Measurements from ENCODE around the gene PEPD. TPM values are rescaled to one million over a fixed set of nuclear protein-coding genes. Genes with fewer than 3 reads are reported as not detected.
"Not testable (repeated sequence)": the region's sequence is repeated elsewhere in the genome, so short reads cannot be mapped to it uniquely, and the experiment has no call there.

The PEPD gene
- polyA plus RNA-seq, 1 donor from 2014 or later = 91.1 TPM

DNA sequence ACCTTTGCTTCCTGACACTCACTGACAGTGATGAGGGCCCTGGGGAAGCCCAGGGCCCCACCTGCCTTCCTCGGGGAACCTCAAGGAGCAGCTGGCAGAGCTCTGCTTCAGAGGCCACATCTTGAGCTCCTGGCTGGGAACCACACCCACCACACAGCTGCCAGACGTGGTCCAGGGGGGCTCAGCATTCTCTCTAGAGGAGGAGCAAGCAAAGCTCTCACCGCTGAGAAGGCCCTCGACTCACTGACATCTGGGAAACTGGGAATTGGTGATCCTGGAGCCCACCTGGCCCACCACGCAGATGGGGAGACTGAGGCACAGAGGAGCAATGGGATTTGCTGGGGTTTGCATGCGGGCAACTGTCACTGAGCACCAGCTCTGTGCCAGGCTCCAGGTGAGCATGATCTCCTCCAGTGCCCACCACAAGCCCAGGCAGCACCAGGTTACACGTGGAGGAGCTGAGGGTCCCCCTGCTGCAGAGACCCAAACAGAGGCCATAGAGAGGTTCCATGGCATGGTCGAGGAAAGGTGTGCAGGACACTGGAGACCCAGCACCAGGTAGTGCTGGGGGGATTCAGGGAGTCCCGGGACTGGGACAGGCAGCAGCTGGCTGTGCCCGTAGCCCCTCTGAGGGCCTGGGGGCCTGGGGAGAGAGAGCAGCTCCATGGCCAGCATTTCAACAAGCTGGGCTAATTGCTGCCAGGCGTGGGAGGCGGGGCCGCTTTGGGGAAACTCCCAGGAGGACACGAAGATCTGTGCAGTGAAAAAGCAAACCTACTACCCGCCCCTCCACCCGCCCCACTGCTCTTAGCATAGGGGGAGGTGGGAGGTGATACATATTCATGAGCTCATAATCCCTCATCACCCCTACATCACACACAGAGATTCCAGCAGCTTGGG lies 33.4 kb downstream of the PEPD start:
- peaks cover 12% of the 10 kb centered on the region for H3K36me3 Mint-ChIP-seq
- H3K4me1 Mint-ChIP-seq = no peaks in the 10 kb centered on the region
- no peaks in the 10 kb centered on the region for H3K27me3 Mint-ChIP-seq
- no peak overlapping the region for H3K4me3 Mint-ChIP-seq
- H3K9me3 Mint-ChIP-seq = peaks cover 0 to 5% (median 0%) of the 10 kb centered on the region in 3 donors
- no peak overlapping the region for H3K27ac Mint-ChIP-seq

DNA sequence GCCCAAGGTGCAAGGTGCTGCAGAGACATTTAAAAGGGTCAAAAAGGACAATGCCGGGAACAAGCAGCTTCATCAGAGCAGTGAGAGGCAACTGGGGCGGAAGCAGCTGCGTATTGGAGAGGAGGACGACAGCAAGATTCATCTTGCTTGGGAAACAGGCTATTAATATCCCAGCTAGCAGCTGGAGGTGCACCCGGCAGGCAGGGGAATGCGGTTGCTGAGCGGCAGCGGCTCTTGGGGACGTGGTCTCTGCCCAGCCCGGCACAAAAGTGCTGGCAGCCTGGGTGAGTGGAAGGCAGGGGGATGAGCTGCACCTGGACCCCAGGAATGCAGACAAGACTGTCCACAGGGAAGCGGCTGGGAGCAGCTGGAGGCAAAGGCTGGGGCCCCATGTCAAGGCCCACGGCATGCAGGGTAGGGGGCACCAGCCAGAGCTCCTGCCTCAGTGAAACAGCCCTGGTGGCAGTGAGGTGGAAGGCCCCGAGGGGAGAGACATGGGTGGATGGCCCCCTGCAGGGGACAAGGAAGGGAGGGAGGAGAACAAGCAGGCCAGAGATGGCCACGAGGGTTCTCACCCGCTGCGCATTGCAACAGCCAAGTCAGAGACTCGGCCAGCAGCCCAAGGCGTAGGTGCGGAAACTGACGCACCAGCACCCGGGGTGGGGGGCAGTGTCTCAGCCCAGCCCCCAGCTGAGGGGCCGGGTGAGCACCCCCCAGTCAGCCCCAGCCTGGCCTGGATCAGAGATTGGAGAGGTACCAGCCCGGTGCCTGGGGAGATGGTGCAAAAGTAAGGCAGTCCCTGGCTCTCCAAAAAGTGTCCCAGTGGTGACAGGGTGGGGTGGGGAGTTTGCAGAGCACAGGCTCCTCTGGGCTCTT lies 34.4 kb downstream of the PEPD start:
- peaks cover 12% of the 10 kb centered on the region for H3K36me3 Mint-ChIP-seq
- no peak overlapping the region for H3K4me3 Mint-ChIP-seq
- peaks cover 0 to 6% (median 5%) of the 10 kb centered on the region in 3 donors for H3K9me3 Mint-ChIP-seq
- H3K4me1 Mint-ChIP-seq = no peaks in the 10 kb centered on the region
- no peaks in the 10 kb centered on the region for H3K27me3 Mint-ChIP-seq
- no peak overlapping the region for H3K27ac Mint-ChIP-seq

DNA sequence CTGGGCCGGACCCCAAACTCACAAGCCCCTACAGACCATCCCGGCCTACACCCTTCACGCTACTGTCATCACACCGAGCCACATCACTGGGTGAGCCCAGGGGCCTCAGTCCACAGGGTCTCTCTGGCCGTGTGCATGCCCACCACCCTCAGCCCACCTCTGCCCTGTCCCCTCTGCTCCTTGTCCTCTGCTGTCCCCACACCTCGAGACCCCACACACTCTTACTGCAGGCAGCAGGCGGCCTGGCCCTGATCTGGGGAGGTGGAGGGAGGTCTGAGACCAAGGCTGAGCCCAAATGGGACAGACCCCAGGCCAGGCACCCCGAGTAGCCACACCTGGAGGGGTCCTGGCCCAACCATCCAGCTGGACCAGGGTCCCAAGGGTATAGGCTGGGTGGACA lies 35.2 kb downstream of the PEPD start:
- Mint-ChIP-seq H3K27ac (no peak overlapping the region), H3K36me3 (peaks cover 13% of the 10 kb centered on the region), H3K9me3 (peaks cover 0 to 8% (median 5%) of the 10 kb centered on the region in 3 donors), H3K27me3 (no peaks in the 10 kb centered on the region), H3K4me1 (no peaks in the 10 kb centered on the region), H3K4me3 (no peak overlapping the region)

DNA sequence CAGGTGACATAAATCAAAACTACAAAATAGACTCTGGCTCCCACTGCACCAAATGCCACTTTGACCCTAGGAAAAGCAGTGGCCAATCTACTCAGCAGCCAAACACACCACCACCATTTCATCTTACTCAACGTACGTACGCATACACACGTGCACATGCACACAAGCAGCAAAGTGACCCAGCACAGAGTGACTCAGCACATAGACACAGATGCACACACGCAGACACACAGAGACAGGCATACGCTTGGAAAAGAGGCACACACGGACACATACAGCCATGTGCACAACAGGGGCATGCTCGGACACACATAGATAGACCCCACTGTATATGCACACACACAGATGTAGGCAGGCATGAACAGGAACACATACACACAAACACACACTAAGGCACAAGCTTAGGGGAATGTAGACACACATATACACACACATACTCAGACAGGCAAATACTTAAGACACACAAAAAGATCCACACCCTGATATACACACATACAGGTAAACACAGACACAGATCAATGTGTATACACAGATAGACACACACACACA lies 37.3 kb downstream of the PEPD start:
- H3K4me3 Mint-ChIP-seq = peak overlapping the region in 1 of 4 donors; percentile 69
- no peaks in the 10 kb centered on the region for H3K27me3 Mint-ChIP-seq
- H3K9me3 Mint-ChIP-seq = peaks cover 0 to 15% (median 11%) of the 10 kb centered on the region in 3 donors
- H3K27ac Mint-ChIP-seq = no peak overlapping the region
- no peaks in the 10 kb centered on the region for H3K4me1 Mint-ChIP-seq
- peaks cover 18% of the 10 kb centered on the region for H3K36me3 Mint-ChIP-seq

DNA sequence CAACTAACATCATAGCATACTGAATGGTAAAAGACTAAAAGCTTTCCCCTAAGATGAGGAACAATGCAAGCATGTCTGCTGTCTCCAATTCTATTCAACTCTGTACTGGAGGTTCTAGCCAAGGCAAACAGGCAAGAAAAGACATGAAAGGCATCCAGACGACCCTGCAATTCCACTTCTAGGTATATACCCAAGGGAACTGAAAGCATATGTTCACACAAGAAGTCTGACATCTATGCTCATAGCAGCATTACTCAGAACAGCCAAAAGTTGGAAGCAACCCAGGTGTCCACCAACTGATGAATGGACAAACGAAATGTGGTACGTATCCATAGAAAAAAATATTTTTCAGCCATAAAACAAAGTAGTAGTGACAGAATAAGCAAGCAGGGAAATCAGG lies 39.1 kb downstream of the PEPD start:
- Mint-ChIP-seq H3K4me3 (no peak overlapping the region), H3K9me3 (peaks cover 0 to 18% (median 11%) of the 10 kb centered on the region in 3 donors), H3K27ac (no peak overlapping the region), H3K36me3 (peaks cover 28% of the 10 kb centered on the region), H3K27me3 (no peaks in the 10 kb centered on the region), H3K4me1 (no peaks in the 10 kb centered on the region)

DNA sequence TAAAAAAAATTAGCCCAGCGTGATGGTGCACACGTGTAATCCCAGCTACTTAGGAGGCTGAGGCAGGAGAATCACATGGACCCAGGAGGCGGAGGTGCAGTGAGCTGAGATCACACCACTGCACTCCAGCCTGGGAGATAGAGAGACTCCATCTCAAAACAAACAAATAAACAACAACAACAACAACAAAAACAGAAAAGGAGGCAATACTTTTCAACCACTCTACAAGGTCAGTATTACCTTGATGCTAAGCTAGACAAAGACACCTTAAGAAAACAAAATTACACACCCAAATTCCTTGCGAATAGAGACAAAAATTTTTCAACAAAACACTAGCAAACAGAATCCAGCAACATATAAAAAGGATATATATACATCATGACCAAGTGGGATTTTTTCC lies 39.7 kb downstream of the PEPD start:
- Mint-ChIP-seq H3K36me3 (peaks cover 33% of the 10 kb centered on the region), H3K27ac (no peak overlapping the region), H3K27me3 (no peaks in the 10 kb centered on the region), H3K4me3 (no peak overlapping the region), H3K4me1 (no peaks in the 10 kb centered on the region), H3K9me3 (peaks cover 0 to 18% (median 11%) of the 10 kb centered on the region in 3 donors)

DNA sequence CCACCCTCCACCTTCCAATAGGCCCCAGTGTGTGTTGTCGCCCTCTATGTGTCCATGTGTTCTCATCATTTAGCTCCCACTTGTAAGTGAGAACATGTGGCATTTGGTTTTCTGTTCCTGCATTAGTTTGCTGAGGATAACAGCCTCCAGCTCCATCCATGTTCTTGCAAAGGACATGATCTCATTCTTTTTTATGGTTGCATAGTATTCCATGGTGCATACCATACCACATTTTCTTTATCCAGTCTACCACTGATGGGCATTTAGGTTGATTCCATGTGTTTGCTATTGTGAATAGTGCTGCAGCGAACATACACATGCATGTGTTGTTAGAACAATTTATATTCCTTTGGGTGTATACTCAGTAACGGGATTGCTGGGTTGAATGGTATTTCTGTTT lies 42.0 kb downstream of the PEPD start:
- not testable (repeated sequence) for H3K4me1 Mint-ChIP-seq, H3K4me3 Mint-ChIP-seq, H3K27ac Mint-ChIP-seq, H3K27me3 Mint-ChIP-seq
- peaks cover 30% of the 10 kb centered on the region for H3K36me3 Mint-ChIP-seq
- peaks cover 0 to 18% (median 11%) of the 10 kb centered on the region in 3 donors for H3K9me3 Mint-ChIP-seq

DNA sequence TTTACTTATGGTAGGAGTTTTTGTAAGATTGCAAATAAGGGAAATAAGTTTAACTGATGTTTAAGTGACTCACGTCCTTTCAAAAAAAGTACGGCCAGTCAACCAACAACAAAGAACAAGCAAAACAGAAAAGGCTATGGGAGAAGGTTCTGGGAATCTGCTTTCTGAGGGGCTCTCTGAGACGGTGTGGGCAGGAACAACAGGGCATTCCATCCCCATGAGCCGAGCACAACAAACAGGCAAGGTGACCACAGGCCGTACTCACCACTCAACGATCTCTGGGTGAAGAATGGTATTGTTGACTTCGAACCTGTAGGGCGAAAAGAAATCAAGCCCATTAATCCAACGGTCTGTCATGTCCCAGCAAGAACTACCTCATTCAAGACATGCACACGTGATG lies 43.8 kb downstream of the PEPD start:
- no peak overlapping the region for H3K27ac Mint-ChIP-seq
- H3K36me3 Mint-ChIP-seq = peaks cover 24% of the 10 kb centered on the region
- H3K27me3 Mint-ChIP-seq = no peaks in the 10 kb centered on the region
- no peak overlapping the region for H3K4me3 Mint-ChIP-seq
- no peaks in the 10 kb centered on the region for H3K4me1 Mint-ChIP-seq
- peaks cover 0 to 15% (median 6%) of the 10 kb centered on the region in 3 donors for H3K9me3 Mint-ChIP-seq

DNA sequence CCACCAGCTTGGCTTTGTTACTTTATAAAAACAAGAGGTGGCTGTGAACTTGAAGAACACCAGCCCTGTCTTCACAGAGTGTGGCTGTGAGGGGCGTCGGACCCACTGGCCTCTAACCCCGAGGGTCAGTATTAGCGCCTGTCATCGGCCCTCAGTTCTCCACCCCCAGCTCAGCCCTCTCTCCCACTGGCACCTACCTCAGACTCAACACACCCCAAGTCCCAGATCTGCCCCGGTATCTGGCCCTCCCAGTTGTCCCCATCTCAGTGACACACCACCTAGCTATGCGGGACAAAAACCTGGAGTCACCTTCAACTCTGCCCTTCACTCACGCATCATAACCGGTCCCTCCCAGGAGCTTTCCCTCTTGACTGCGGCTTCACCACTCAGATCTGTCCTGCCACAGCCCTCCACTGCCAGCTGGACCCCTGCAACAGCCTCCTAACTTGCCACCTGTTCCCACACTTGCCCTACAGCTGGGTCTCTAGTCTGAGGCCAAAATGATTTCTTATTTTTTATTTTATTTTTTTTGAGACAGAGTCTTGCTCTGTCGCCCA lies 45.4 kb downstream of the PEPD start:
- H3K27ac Mint-ChIP-seq = no peak overlapping the region
- no peaks in the 10 kb centered on the region for H3K4me1 Mint-ChIP-seq
- peaks cover 24% of the 10 kb centered on the region for H3K36me3 Mint-ChIP-seq
- H3K4me3 Mint-ChIP-seq = no peak overlapping the region
- H3K27me3 Mint-ChIP-seq = no peaks in the 10 kb centered on the region
- peaks cover 0 to 10% (median 6%) of the 10 kb centered on the region in 3 donors for H3K9me3 Mint-ChIP-seq

DNA sequence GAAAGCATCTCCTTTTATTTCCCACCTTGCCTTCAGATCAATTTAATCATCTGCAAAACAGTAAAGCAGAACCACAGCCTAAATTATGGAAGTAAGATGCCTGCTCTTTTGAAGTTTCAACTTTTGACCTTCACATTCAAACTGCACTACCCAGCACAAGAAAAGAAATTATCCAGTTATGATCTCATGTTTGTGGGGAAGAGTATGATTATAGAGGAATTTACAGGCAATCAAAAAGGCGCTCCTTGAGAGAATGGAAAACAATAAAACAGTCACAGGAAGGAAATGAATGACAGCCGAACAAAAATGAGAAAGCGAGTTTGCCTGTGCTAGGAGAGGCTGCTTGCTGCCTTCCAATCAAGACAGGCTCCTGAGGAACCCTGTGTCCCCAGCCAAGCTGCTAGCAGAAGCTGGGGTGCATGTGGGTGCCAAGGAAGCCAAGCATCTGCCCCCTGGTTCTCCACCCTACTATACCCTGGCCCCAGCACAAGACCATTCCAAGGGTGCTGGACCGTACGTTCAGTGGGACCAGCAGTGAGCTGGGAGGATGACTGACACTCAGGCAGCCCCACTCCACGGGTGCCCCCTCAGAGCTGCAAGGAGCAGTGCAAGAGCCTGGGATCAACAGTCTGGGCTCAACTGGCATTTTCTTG lies 47.8 kb downstream of the PEPD start:
- H3K27ac Mint-ChIP-seq = no peak overlapping the region
- H3K4me3 Mint-ChIP-seq = no peak overlapping the region
- no peaks in the 10 kb centered on the region for H3K9me3 Mint-ChIP-seq

DNA sequence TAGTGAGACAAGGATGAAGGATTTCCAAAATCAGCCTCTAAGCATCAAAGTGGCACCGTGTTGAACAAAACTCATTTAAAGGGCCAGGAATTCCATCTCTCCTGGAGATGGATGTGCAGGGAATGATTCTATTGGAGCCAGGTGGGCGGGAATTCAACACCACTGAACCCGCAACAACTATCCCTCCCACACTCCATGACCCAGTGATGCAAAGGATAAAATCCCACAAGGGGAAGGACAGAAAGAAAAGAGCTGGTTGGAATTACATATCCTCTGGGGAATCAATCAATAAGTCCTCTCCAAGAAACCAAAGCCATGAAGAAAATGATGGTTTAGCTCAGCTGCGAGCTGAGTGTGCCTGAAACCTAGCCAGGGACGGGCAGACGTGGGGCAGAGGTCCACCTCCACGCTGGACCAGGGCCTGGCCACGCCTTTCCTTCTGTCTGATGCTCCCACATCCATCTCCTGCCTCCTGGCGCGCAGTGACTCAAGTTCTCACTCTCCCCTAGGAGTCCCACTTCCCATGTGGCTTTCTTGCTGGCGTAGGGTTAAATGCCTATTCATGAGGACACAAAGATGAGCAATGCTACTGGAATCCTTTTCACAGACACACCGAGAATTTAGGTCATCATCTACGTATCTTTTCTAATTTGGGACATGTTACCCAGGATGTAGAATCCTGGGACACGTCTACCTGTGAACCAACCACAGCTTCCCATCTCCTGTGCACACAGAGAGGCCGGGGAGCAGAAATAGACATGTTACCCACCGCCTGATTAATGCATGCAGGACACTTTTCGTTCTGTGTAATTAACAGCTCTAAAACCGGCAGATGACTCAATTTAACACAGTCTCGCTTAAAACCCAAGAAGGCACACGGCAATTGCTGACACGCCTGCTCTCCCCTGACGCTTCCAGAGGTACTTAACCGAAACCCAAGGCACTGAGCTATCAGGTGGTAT lies 48.6 kb downstream of the PEPD start:
- Mint-ChIP-seq H3K9me3 (no peaks in the 10 kb centered on the region), H3K27me3 (no peaks in the 10 kb centered on the region)

More for the DNA sequence above, 47.8 kb downstream of the PEPD start:
- Mint-ChIP-seq H3K4me1 (no peaks in the 10 kb centered on the region), H3K36me3 (peaks cover 15% of the 10 kb centered on the region), H3K27me3 (no peaks in the 10 kb centered on the region)

DNA sequence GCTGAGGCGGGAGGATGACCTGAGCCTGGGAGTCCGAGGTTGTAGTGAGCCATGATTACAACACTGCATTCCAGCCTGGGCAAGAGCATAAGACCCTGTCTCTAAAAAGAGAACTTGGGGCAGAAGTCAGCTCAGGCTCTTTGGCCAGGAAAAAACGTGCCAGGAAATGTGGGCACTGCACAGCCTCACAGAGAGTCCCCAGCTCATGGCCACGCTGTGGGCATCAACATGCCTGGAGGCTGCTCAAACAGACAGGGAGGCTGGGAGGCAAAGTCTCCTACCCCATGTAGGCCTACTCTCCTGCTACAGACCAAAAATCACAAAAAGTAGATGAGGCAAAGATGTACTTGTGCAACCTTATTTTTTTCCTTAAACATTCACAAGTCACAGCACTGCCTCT lies 49.4 kb downstream of the PEPD start:
- H3K9me3 Mint-ChIP-seq = no peaks in the 10 kb centered on the region
- H3K4me3 Mint-ChIP-seq = no peak overlapping the region
- H3K27me3 Mint-ChIP-seq = no peaks in the 10 kb centered on the region
- H3K4me1 Mint-ChIP-seq = no peaks in the 10 kb centered on the region
- H3K27ac Mint-ChIP-seq = no peak overlapping the region
- H3K36me3 Mint-ChIP-seq = peaks cover 9% of the 10 kb centered on the region

More for the DNA sequence above, 48.6 kb downstream of the PEPD start:
- Mint-ChIP-seq H3K4me3 (no peak overlapping the region), H3K27ac (no peak overlapping the region), H3K36me3 (peaks cover 13% of the 10 kb centered on the region), H3K4me1 (no peaks in the 10 kb centered on the region)

DNA sequence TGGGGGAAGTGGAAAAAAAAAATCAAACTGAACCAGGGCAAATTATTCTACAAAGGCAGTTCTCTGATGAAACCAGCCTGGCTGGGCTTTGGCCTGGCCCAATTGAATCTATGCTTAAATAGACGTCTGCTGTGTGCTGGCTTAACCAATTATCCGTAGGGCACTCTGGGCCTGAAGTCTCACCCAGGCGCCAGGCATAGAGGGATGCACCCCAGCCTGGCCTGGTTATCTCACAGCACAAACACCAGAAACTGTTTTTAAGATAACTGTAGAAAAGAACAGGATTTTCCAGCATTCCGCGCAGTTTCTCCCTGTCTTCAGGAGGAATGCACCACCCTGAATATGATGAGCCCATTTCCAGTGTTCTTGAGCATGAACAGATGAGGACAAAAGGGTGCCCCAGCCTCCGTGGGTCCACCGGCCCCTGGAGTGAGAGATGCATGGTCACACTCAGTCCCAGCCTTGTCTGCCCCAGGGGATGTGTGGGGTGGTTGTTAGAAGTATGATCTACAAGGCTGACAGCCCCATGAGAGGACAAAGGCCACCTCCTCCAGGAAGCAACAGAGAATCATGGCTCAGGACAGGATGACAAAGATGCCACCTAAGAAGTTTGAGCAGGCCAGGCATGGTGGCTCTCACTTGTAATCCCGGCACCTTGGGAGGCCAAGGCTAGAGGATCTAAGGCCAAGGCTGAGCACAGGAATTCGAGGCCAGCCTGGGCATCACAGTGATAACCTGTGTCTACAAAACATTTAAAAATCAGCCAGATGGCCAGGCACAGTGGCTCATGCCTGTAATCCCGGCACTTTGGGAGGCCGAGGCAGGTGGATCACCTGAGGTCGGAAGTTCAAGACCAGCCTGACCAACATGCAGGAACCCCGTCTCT lies 50.2 kb downstream of the PEPD start:
- Mint-ChIP-seq H3K4me1 (no peaks in the 10 kb centered on the region), H3K27ac (no peak overlapping the region), H3K36me3 (peaks cover 6% of the 10 kb centered on the region), H3K9me3 (no peaks in the 10 kb centered on the region), H3K4me3 (no peak overlapping the region), H3K27me3 (no peaks in the 10 kb centered on the region)

Data from IgD-negative memory B cell (primary cell).